Keratinocyte (primary cell): ENCODE results near the gene RSPH1. TPM values are rescaled to one million over a fixed set of nuclear protein-coding genes. Genes with fewer than 3 reads are reported as not detected.

ENCODE experiments used
- DNase-seq: peaks from one replicate; pipeline ENCODE4 v3.0.0-alpha.2; 2011; ENCODE audit warnings: low read depth, missing footprints, low spot score
- FAIRE-seq: peaks from 2 replicates; lab custom pipeline; 2011; peaks lifted over from hg19 to GRCh38; lab: Jason Lieb, UNC
- H2AFZ ChIP-seq: 2 replicates; pipeline ENCODE4 v1.6.0; 2012; ENCODE audit warnings: low read length, control low read depth, inconsistent platforms; ENCODE audit not compliant: control insufficient read depth
- H3K27ac ChIP-seq: 2 replicates; pipeline ENCODE4 v1.5.1; 2011; ENCODE audit warnings: low read length; ENCODE audit not compliant: control insufficient read depth, insufficient read depth
- H3K27me3 ChIP-seq: 3 replicates; pipeline ENCODE4 v1.6.0; 2011; ENCODE audit warnings: low read length; ENCODE audit not compliant: control insufficient read depth, insufficient read depth; ENCODE audit errors: extremely low read depth
- H3K36me3 ChIP-seq, 2 experiments: 2 replicates in 1 of 2; 3 replicates in 1 of 2; pipeline ENCODE4 v1.5.1; 2011; ENCODE audit warnings: low read length in 2 of 2, mild to moderate bottlenecking in 1 of 2; ENCODE audit not compliant: control insufficient read depth in 2 of 2, insufficient read depth in 2 of 2; ENCODE audit errors: extremely low read depth in 1 of 2
- H3K4me1 ChIP-seq: 3 replicates; pipeline ENCODE4 v1.5.1; 2011; ENCODE audit warnings: low read length; ENCODE audit not compliant: control insufficient read depth, insufficient read depth; ENCODE audit errors: extremely low read depth
- H3K4me2 ChIP-seq: 3 replicates; pipeline ENCODE4 v1.6.0; 2011; ENCODE audit warnings: low read depth, low read length; ENCODE audit not compliant: control insufficient read depth, insufficient read depth; ENCODE audit errors: extremely low read depth
- H3K4me3 ChIP-seq, 3 experiments: fragments of 200-600 bp in 1 of 3; sonication (generic) in 1 of 3; 2 replicates in 2 of 3; 3 replicates in 1 of 3; pipeline ENCODE4 v1.5.1; 2011 to 2016; ENCODE audit warnings: low read length in 3 of 3, mild to moderate bottlenecking in 3 of 3, control low read depth in 2 of 3, inconsistent platforms in 1 of 3, low read depth in 1 of 3, mixed read lengths in 1 of 3, mixed run types in 1 of 3, moderate library complexity in 1 of 3; ENCODE audit not compliant: control insufficient read depth in 2 of 3, insufficient read depth in 2 of 3; ENCODE audit errors: extremely low read depth in 1 of 3
- H3K79me2 ChIP-seq: 2 replicates; pipeline ENCODE4 v1.6.0; 2012; ENCODE audit warnings: low read length; ENCODE audit not compliant: control insufficient read depth, insufficient read depth
- H3K9ac ChIP-seq: 3 replicates; pipeline ENCODE4 v1.6.0; 2011; ENCODE audit warnings: low read length; ENCODE audit not compliant: control insufficient read depth, insufficient read depth; ENCODE audit errors: extremely low read depth
- H3K9me1 ChIP-seq: 3 replicates; pipeline ENCODE4 v1.6.0; 2011; ENCODE audit warnings: low read length; ENCODE audit not compliant: control insufficient read depth, insufficient read depth; ENCODE audit errors: extremely low read depth
- H3K9me3 ChIP-seq: 2 replicates; pipeline ENCODE4 v1.5.1; 2012; ENCODE audit warnings: low read depth, low read length; ENCODE audit not compliant: control insufficient read depth
- H4K20me1 ChIP-seq: 3 replicates; pipeline ENCODE4 v1.6.0; 2011; ENCODE audit warnings: low read length; ENCODE audit not compliant: control insufficient read depth, insufficient read depth; ENCODE audit errors: extremely low read depth
- CTCF ChIP-seq, 3 experiments: IDR thresholded peaks in 1 of 3; conservative IDR thresholded peaks in 1 of 3; optimal IDR thresholded peaks in 1 of 3; 2 replicates in 2 of 3; 3 replicates in 1 of 3; pipeline versions ENCODE3 to v1.5.1; 2011; ENCODE audit warnings: low read length in 3 of 3, mild to moderate bottlenecking in 3 of 3, moderate library complexity in 2 of 3, control low read depth in 1 of 3, inconsistent platforms in 1 of 3; ENCODE audit not compliant: insufficient read depth in 2 of 3; ENCODE audit errors: extremely low read depth in 1 of 3
- EZH2 ChIP-seq: IDR thresholded peaks from one replicate; pipeline ENCODE4 v1.6.1; 2012; ENCODE audit warnings: inconsistent platforms, mild to moderate bottlenecking, low read length, moderate library complexity
- dilution Hi-C: fragments of 300-500 bp; cut with MboI; formaldehyde crosslinking; loops from one replicate; pipeline ENCODE4 v1.7.0; 2020; ENCODE audit warnings: low sequenced_read_pairs; ENCODE audit not compliant: extremely low pct_ligation_motif_present
- polyA plus RNA-seq, 5 experiments: library from polyadenylated mRNA; depleted of rRNA in 3 of 5; stranded (reverse) in 3 of 5; stranded (forward) in 1 of 5; unstranded in 1 of 5; fragments of >200 nt; gene quantifications; 1 replicate in 1 of 5; 2 replicates in 3 of 5; 3 replicates in 1 of 5; pipeline versions ENCODE4 v1.2.1 to v1.2.3, GENCODE V29; 2011 to 2012; ENCODE audit warnings: missing spikeins in 2 of 5, low read depth in 1 of 5, low replicate concordance in 1 of 5

RSPH1 gene
- polyA plus RNA-seq, 1 donor (not counting 4 experiments of a cell fraction or from before 2014, with no cell fraction given) = 0.50 TPM

- dilution Hi-C loops = no loop called here
These were observed 34.9 kb downstream of the RSPH1 start for GRCh38 chr21:42461185-42461520.

DNA sequence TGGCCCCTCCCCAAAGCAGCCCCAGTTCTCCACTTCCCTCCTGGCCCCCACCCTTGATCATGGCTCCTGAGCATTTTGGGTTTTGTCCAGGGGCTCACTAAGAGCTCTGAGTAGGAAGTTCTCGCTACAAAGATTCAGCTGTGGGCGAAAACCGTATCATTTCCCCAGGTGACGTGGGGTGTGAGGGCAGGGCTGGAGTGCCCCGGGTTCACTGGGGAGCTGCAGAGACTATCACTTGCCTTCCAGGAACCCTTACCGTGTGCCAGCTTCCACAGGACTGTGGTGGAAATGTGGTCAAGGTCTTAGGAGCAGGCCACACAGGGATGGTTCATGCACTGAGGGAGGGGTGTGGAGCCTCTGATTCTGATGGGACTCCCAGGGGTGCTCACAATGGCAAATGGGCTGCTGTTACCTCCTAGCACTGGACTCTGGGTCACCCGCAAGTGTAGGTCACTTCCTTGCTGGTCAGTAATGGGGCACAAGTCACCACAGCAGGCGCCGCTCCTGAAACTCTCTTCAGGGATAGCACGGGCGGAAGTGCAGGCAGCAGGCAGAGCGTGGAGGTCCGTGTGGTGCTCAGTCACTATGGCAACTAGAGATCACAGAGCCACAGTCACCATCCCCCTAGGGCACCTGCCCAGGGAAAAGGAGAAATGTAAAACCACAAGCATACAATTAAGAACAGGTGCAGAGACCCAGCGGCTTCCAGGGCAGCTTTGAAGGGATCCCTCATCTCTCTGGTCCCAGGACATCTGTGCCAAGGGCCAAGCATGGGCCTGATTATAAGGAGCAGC, 35.4 kb downstream of the RSPH1 start:
- Histone ChIP-seq H3K9ac (no peak overlapping the region), H3K9me3 (no peaks in the 10 kb centered on the region), H3K4me2 (no peak overlapping the region), H3K4me1 (no peaks in the 10 kb centered on the region), H2AFZ (no peak overlapping the region), H3K27ac (no peak overlapping the region), H3K79me2 (no peaks in the 10 kb centered on the region), H3K4me3 (no peak overlapping the region), H3K36me3 (no peaks in the 10 kb centered on the region), H3K9me1 (no peaks in the 10 kb centered on the region), H3K27me3 (no peaks in the 10 kb centered on the region), H4K20me1 (no peaks in the 10 kb centered on the region)
- dilution Hi-C loops = no loop called here
- DNase-seq = no peak
- TF ChIP-seq EZH2 (no peak), CTCF (optimal IDR thresholded peaks at IDR 0.05 in 1 of 3, IDR thresholded peaks at IDR 0.05 in 1 of 3, conservative IDR thresholded peaks at IDR 0.05 in 1 of 3; ENCODE audit: extremely low read depth in 1 of 3, insufficient read depth in 2 of 3, low read length in 3 of 3) (no peak)
- no peak for FAIRE-seq

More at GRCh38 chr21:42461185-42461520, 34.9 kb downstream of the RSPH1 start:
- FAIRE-seq = no peak
- no peaks in the 10 kb centered on the region for H3K9me1 ChIP-seq
- no peak overlapping the region for H3K27ac ChIP-seq
- H3K4me3 ChIP-seq = no peak overlapping the region
- TF ChIP-seq CTCF (optimal IDR thresholded peaks at IDR 0.05 in 1 of 3, IDR thresholded peaks at IDR 0.05 in 1 of 3, conservative IDR thresholded peaks at IDR 0.05 in 1 of 3; ENCODE audit: extremely low read depth in 1 of 3, insufficient read depth in 2 of 3, low read length in 3 of 3) (no peak), EZH2 (no peak)
- H2AFZ ChIP-seq = no peak overlapping the region
- no peaks in the 10 kb centered on the region for H3K36me3 ChIP-seq
- H3K4me2 ChIP-seq = no peak overlapping the region
- DNase-seq = no peak
- H3K27me3 ChIP-seq = no peaks in the 10 kb centered on the region
- no peaks in the 10 kb centered on the region for H3K4me1 ChIP-seq
- H3K9me3 ChIP-seq = no peaks in the 10 kb centered on the region
- H3K9ac ChIP-seq = no peak overlapping the region
- H4K20me1 ChIP-seq = no peaks in the 10 kb centered on the region
- no peaks in the 10 kb centered on the region for H3K79me2 ChIP-seq
